HEK293 (cell line): ENCODE data around the gene NEK10.

Source experiments
- CTCF ChIA-PET: fragments of 350-600 bp; formaldehyde crosslinking; extraction: SDS; loops from one replicate; lab custom pipeline; 2021; ENCODE audit warnings: antibody characterized with exemption; lab: Yijun Ruan, JAX
- POLR2A ChIA-PET: fragments of 300-600 bp; formaldehyde crosslinking; extraction: SDS; loops from one replicate; lab custom pipeline; 2020; ENCODE audit warnings: antibody characterized with exemption, inconsistent platforms; lab: Yijun Ruan, JAX
- H3K27ac ChIP-seq: fragments of 200-500 bp; sonication (Bioruptor generic); 2 replicates; pipeline ENCODE4 v1.5.1; 2014; ENCODE audit warnings: low read depth, low read length, control low read depth, inconsistent platforms; ENCODE audit errors: extremely low read depth
- H3K36me3 ChIP-seq, 2 experiments: fragments of 200-500 bp in 1 of 2; sonication (Bioruptor generic) in 1 of 2; 1 replicate in 1 of 2; 2 replicates in 1 of 2; pipeline ENCODE4 v1.5.1; 2014 to 2017; ENCODE audit warnings: inconsistent platforms in 2 of 2, low read length in 2 of 2; ENCODE audit not compliant: control insufficient read depth in 2 of 2, insufficient read depth in 1 of 2
- H3K4me1 ChIP-seq: fragments of 200-500 bp; sonication (Bioruptor generic); 2 replicates; pipeline ENCODE4 v1.5.1; 2014; ENCODE audit warnings: mild to moderate bottlenecking, low read length, inconsistent platforms; ENCODE audit not compliant: control insufficient read depth, insufficient read depth
- H3K4me3 ChIP-seq: 2 replicates; pipeline ENCODE4 v1.5.1; 2011; ENCODE audit warnings: low read depth, mild to moderate bottlenecking, control low read depth, low read length, moderate library complexity
- H3K9me3 ChIP-seq: fragments of 200-500 bp; sonication (Bioruptor generic); 2 replicates; pipeline ENCODE4 v1.5.1; 2014; ENCODE audit warnings: low read depth, low read length, inconsistent platforms; ENCODE audit not compliant: control insufficient read depth, insufficient read depth
- GFI1B ChIP-seq: fragments of 450-650 bp; formaldehyde crosslinking; IDR thresholded peaks from 2 replicates; pipeline ENCODE4 v1.5.1; 2016; ENCODE audit warnings: missing biosample characterization, missing genetic modification characterization
- GLI4 ChIP-seq: fragments of 450-650 bp; formaldehyde crosslinking; IDR thresholded peaks from 2 replicates; pipeline ENCODE4 v1.5.1; 2016; ENCODE audit warnings: missing biosample characterization, missing genetic modification characterization
- HOXA7 ChIP-seq: sonication (generic); formaldehyde crosslinking; IDR thresholded peaks from 2 replicates; pipeline ENCODE4 v1.8.1; 2022; ENCODE audit warnings: missing genetic modification reagents, borderline replicate concordance
- KLF10 ChIP-seq: fragments of 450-650 bp; IDR thresholded peaks from 2 replicates; pipeline ENCODE4 v1.5.1; 2018; ENCODE audit warnings: missing biosample characterization, mild to moderate bottlenecking, missing genetic modification characterization
- MZF1 ChIP-seq: fragments of 450-650 bp; formaldehyde crosslinking; IDR thresholded peaks from 2 replicates; pipeline ENCODE4 v1.5.1; 2017; ENCODE audit warnings: missing biosample characterization, missing genetic modification characterization, borderline replicate concordance
- SALL2 ChIP-seq: fragments of 450-650 bp; formaldehyde crosslinking; IDR thresholded peaks from 2 replicates; pipeline ENCODE4 v1.5.0; 2017; ENCODE audit warnings: missing biosample characterization, mild to moderate bottlenecking, missing genetic modification characterization, borderline replicate concordance
- SCRT1 ChIP-seq: fragments of 450-650 bp; formaldehyde crosslinking; IDR thresholded peaks from 2 replicates; pipeline ENCODE4 v1.5.1; 2016; ENCODE audit warnings: missing biosample characterization, missing genetic modification characterization, borderline replicate concordance
- SETDB1 ChIP-seq: IDR thresholded peaks from one replicate; pipeline ENCODE4 v1.6.1; 2017; ENCODE audit warnings: mild to moderate bottlenecking, low read length, moderate library complexity, mixed read lengths; ENCODE audit not compliant: insufficient read length
- SP7 ChIP-seq: fragments of 450-650 bp; formaldehyde crosslinking; IDR thresholded peaks from 2 replicates; pipeline ENCODE4 v1.5.1; 2016; ENCODE audit warnings: missing biosample characterization, missing genetic modification characterization
- ZBTB17 ChIP-seq: fragments of 450-650 bp; formaldehyde crosslinking; IDR thresholded peaks from 2 replicates; pipeline ENCODE4 v1.5.1; 2016; ENCODE audit warnings: missing biosample characterization, missing genetic modification characterization
- ZBTB6 ChIP-seq: fragments of 450-650 bp; formaldehyde crosslinking; IDR thresholded peaks from 2 replicates; pipeline ENCODE4 v1.5.1; 2017; ENCODE audit warnings: missing biosample characterization, missing genetic modification characterization
- ZBTB8A ChIP-seq: fragments of 450-650 bp; formaldehyde crosslinking; IDR thresholded peaks from 2 replicates; pipeline ENCODE4 v1.5.1; 2016; ENCODE audit warnings: missing biosample characterization, missing genetic modification characterization
- ZFP41 ChIP-seq: fragments of 450-650 bp; formaldehyde crosslinking; IDR thresholded peaks from 2 replicates; pipeline ENCODE4 v1.5.1; 2016; ENCODE audit warnings: missing biosample characterization, missing genetic modification characterization, borderline replicate concordance
- ZNF112 ChIP-seq: fragments of 450-650 bp; formaldehyde crosslinking; IDR thresholded peaks from 2 replicates; pipeline ENCODE4 v1.5.0; 2017; ENCODE audit warnings: missing biosample characterization, missing genetic modification characterization
- ZNF132 ChIP-seq: fragments of 450-650 bp; formaldehyde crosslinking; IDR thresholded peaks from 2 replicates; pipeline ENCODE4 v1.5.1; 2017; ENCODE audit warnings: missing biosample characterization, missing genetic modification characterization, borderline replicate concordance
- ZNF155 ChIP-seq: fragments of 450-650 bp; formaldehyde crosslinking; IDR thresholded peaks from 2 replicates; pipeline ENCODE4 v1.5.1; 2016; ENCODE audit warnings: missing biosample characterization, missing genetic modification characterization
- ZNF16 ChIP-seq: fragments of 450-650 bp; formaldehyde crosslinking; IDR thresholded peaks from 2 replicates; pipeline ENCODE4 v1.5.1; 2016; ENCODE audit warnings: low read depth, missing biosample characterization, missing genetic modification characterization
- ZNF174 ChIP-seq: fragments of 450-650 bp; formaldehyde crosslinking; IDR thresholded peaks from 2 replicates; pipeline ENCODE4 v1.5.0; 2017; ENCODE audit warnings: missing biosample characterization, mild to moderate bottlenecking, missing genetic modification characterization
- ZNF184 ChIP-seq: fragments of 450-650 bp; IDR thresholded peaks from 2 replicates; pipeline ENCODE4 v1.5.1; 2018; ENCODE audit warnings: missing biosample characterization, mild to moderate bottlenecking, missing genetic modification characterization
- ZNF223 ChIP-seq: fragments of 450-650 bp; formaldehyde crosslinking; IDR thresholded peaks from 2 replicates; pipeline ENCODE4 v1.5.1; 2016; ENCODE audit warnings: missing biosample characterization, missing genetic modification characterization
- ZNF24 ChIP-seq: fragments of 450-650 bp; formaldehyde crosslinking; IDR thresholded peaks from 2 replicates; pipeline ENCODE4 v1.5.1; 2016; ENCODE audit warnings: missing biosample characterization, missing genetic modification characterization
- ZNF518A ChIP-seq: fragments of 450-650 bp; formaldehyde crosslinking; conservative IDR thresholded peaks from 2 replicates; pipeline ENCODE4 v1.5.1; 2016; ENCODE audit warnings: low read depth, missing biosample characterization, missing genetic modification characterization
- ZNF521 ChIP-seq: fragments of 450-650 bp; formaldehyde crosslinking; IDR thresholded peaks from 2 replicates; pipeline ENCODE4 v1.5.1; 2017; ENCODE audit warnings: missing biosample characterization, mild to moderate bottlenecking, missing genetic modification characterization
- ZNF530 ChIP-seq: fragments of 450-650 bp; formaldehyde crosslinking; IDR thresholded peaks from 2 replicates; pipeline ENCODE4 v1.5.1; 2016; ENCODE audit warnings: low read depth, missing biosample characterization, missing genetic modification characterization
- ZNF548 ChIP-seq: fragments of 450-650 bp; formaldehyde crosslinking; IDR thresholded peaks from 2 replicates; pipeline ENCODE4 v1.5.1; 2016; ENCODE audit warnings: missing biosample characterization, missing genetic modification characterization
- ZNF560 ChIP-seq: fragments of 450-650 bp; formaldehyde crosslinking; IDR thresholded peaks from 2 replicates; pipeline ENCODE4 v1.5.1; 2017; ENCODE audit warnings: missing biosample characterization, missing genetic modification characterization, borderline replicate concordance
- ZNF561 ChIP-seq: fragments of 450-650 bp; IDR thresholded peaks from 2 replicates; pipeline ENCODE4 v1.5.1; 2018; ENCODE audit warnings: missing biosample characterization, missing genetic modification characterization, borderline replicate concordance
- ZNF596 ChIP-seq: fragments of 450-650 bp; IDR thresholded peaks from 2 replicates; pipeline ENCODE4 v1.5.0; 2018; ENCODE audit warnings: missing biosample characterization, mild to moderate bottlenecking, missing genetic modification characterization, moderate library complexity
- ZNF600 ChIP-seq: fragments of 450-650 bp; formaldehyde crosslinking; IDR thresholded peaks from 2 replicates; pipeline ENCODE4 v1.5.1; 2016; ENCODE audit warnings: missing biosample characterization, missing genetic modification characterization
- ZNF621 ChIP-seq: fragments of 450-650 bp; formaldehyde crosslinking; IDR thresholded peaks from 2 replicates; pipeline ENCODE4 v1.5.1; 2017; ENCODE audit warnings: missing biosample characterization, missing genetic modification characterization
- ZNF626 ChIP-seq: fragments of 450-650 bp; sonication (Bioruptor Pico); formaldehyde crosslinking; IDR thresholded peaks from 2 replicates; pipeline ENCODE4 v1.5.1; 2018; ENCODE audit warnings: missing biosample characterization, missing genetic modification characterization, inconsistent platforms
- ZNF677 ChIP-seq: fragments of 450-650 bp; IDR thresholded peaks from 2 replicates; pipeline ENCODE4 v1.5.0; 2018; ENCODE audit warnings: missing biosample characterization, mild to moderate bottlenecking, missing genetic modification characterization, moderate library complexity
- ZNF791 ChIP-seq: fragments of 450-650 bp; formaldehyde crosslinking; IDR thresholded peaks from 2 replicates; pipeline ENCODE4 v1.5.1; 2016; ENCODE audit warnings: missing biosample characterization, missing genetic modification characterization
- ZNF837 ChIP-seq: fragments of 450-650 bp; formaldehyde crosslinking; IDR thresholded peaks from 2 replicates; pipeline ENCODE4 v1.5.1; 2016; ENCODE audit warnings: missing biosample characterization, missing genetic modification characterization
- ZSCAN16 ChIP-seq: fragments of 450-650 bp; formaldehyde crosslinking; IDR thresholded peaks from 2 replicates; pipeline ENCODE4 v1.5.1; 2016; ENCODE audit warnings: missing biosample characterization, missing genetic modification characterization

Gene NEK10

GRCh38 chr3:27319304-27319703 is 49.9 kb downstream of the NEK10 start:
- H3K27ac ChIP-seq, result no peak overlapping the region
- H3K9me3 ChIP-seq, result no peaks in the 10 kb centered on the region
- H3K4me1 ChIP-seq, result no peaks in the 10 kb centered on the region
- H3K4me3 ChIP-seq, result no peak overlapping the region
- POLR2A ChIA-PET, result no interaction called here
- TF ChIP-seq ZNF837 (tag by site-specific recombination) (no peak), ZNF16 (tag by site-specific recombination) (no peak), ZNF626 (no peak), ZNF184 (tag by site-specific recombination) (no peak), GFI1B (tag by site-specific recombination) (no peak), ZNF596 (tag by site-specific recombination) (no peak), ZBTB6 (tag by site-specific recombination) (no peak), ZNF112 (tag by site-specific recombination) (no peak), ZSCAN16 (tag by site-specific recombination) (no peak), ZFP41 (tag by site-specific recombination) (no peak), ZNF530 (tag by site-specific recombination) (no peak), ZNF548 (tag by site-specific recombination) (no peak), HOXA7 (CRISPR knock-in tag) (no peak), ZBTB8A (tag by site-specific recombination) (no peak), ZNF791 (no peak), ZNF518A (tag by site-specific recombination) (no peak), ZNF174 (tag by site-specific recombination) (no peak), ZNF521 (tag by site-specific recombination) (no peak), ZNF600 (no peak)
- TF ChIP-seq, all 188 proteins: peak for 0
- CTCF ChIA-PET, result no interaction called here
- no peaks in the 10 kb centered on the region for H3K36me3 ChIP-seq

- ChIA-PET CTCF (interaction anchor here (1.0 kb wide), 1 partner anchor 341 kb away, joined by 3 read pairs; no protein-coding TSS in a partner anchor), POLR2A (no interaction called here)
- Histone ChIP-seq H3K27ac (no peak overlapping the region), H3K9me3 (no peaks in the 10 kb centered on the region), H3K4me3 (no peak overlapping the region), H3K4me1 (no peaks in the 10 kb centered on the region), H3K36me3 (no peaks in the 10 kb centered on the region)
- TF ChIP-seq ZNF223 (tag by site-specific recombination), result no peak
- TF ChIP-seq MZF1 (tag by site-specific recombination), result no peak
- TF ChIP-seq ZNF24, result no peak
- TF ChIP-seq SALL2 (tag by site-specific recombination), result no peak
- no peak for TF ChIP-seq ZNF561 (tag by site-specific recombination)
- no peak for TF ChIP-seq ZBTB17 (tag by site-specific recombination)
- TF ChIP-seq ZNF621 (tag by site-specific recombination), result no peak
- TF ChIP-seq ZNF677, result no peak
- no peak for TF ChIP-seq SP7 (tag by site-specific recombination)
- TF ChIP-seq ZNF155 (tag by site-specific recombination), result no peak
- no peak for TF ChIP-seq KLF10 (tag by site-specific recombination)
- no peak for TF ChIP-seq SETDB1
- no peak for TF ChIP-seq SCRT1
- no peak for TF ChIP-seq ZNF132 (tag by site-specific recombination)
- TF ChIP-seq GLI4 (tag by site-specific recombination), result no peak
- TF ChIP-seq ZNF560, result no peak
- no peak for TF ChIP-seq ZNF548 (tag by site-specific recombination)
Measured at GRCh38 chr3:27317096-27317495, 52.1 kb downstream of the NEK10 start.
